22Rv1 (cell line): Measurements from ENCODE around the gene PGAM1.

ENCODE experiments used
- CTCF ChIP-seq: fragments of 450-650 bp; IDR thresholded peaks from 2 replicates; pipeline ENCODE4 v1.5.1; 2017; ENCODE audit warnings: mild to moderate bottlenecking
- ZFX ChIP-seq: fragments of 450-650 bp; IDR thresholded peaks from 2 replicates; pipeline ENCODE4 v1.6.1; 2017; ENCODE audit warnings: antibody characterized with exemption, borderline replicate concordance

GRCh38 chr10:97451605-97452004 is 25.6 kb downstream of the PGAM1 start:
- TF ChIP-seq CTCF (no peak), ZFX (no peak)
